GM12801 (cell line): ENCODE results near the gene TMCC1.

Source experiments
- TF ChIP-seq, protein P1 (sequence below): IDR thresholded peaks from one replicate; pipeline ENCODE4 v1.5.1; 2011; ENCODE audit warnings: control low read depth; ENCODE audit not compliant: insufficient read length; ENCODE audit errors: extremely low read depth

The TMCC1 gene

DNA sequence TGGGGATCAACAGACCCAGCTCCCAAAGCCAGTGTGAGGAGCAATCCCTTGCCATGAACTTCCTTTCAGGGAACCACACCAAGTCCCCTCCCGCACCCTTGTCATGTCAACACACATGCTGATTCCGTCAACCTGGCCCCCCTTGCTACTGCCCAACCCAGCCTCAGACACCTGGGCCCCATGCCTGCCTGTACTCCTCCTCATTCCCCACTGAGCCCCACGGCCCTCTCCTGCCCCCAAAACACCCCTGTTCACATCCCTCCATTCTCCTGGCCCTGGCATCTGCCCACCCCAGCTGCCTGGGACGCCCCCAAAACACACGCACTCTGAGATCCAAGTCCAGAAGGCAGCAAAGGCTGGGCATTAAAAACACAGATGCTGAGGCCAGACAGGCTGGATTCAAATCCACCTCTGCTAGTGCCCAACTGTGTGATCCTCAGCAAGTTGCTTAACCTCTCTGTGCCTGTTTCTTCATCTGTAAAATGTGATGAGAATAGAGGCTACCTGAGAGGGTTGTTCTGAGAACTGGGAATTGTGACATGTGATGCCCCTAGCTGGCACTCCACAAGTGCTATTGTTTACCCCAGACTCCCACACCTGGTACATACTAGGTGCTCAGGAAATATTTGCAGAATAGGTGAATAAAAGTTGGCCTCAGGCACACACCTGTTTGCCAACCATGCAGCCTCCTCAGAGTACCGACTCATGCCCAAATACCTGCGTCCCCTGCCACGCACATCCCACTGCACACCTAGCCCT lies 289.3 kb downstream of the TMCC1 start:
- TF ChIP-seq, protein P1, sequence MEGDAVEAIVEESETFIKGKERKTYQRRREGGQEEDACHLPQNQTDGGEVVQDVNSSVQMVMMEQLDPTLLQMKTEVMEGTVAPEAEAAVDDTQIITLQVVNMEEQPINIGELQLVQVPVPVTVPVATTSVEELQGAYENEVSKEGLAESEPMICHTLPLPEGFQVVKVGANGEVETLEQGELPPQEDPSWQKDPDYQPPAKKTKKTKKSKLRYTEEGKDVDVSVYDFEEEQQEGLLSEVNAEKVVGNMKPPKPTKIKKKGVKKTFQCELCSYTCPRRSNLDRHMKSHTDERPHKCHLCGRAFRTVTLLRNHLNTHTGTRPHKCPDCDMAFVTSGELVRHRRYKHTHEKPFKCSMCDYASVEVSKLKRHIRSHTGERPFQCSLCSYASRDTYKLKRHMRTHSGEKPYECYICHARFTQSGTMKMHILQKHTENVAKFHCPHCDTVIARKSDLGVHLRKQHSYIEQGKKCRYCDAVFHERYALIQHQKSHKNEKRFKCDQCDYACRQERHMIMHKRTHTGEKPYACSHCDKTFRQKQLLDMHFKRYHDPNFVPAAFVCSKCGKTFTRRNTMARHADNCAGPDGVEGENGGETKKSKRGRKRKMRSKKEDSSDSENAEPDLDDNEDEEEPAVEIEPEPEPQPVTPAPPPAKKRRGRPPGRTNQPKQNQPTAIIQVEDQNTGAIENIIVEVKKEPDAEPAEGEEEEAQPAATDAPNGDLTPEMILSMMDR: no peak

DNA sequence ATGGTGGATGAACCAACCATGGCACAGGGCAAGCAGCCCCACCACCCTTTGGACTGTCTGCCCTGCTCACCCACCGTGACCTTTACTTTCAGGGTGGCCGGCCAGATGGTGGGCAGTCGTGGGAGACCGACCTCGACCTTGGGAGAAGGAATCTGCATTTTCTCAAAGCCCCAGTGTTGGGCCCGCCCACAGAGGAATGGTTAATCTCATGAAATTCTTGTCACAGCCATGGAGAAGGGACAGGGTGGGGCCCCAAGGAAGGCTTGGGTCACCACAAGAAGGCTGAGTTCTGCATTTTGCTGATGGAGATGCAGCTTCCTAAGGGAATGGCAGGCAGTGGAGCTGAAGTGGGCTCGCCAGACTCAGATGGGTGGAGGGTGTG lies 290.0 kb downstream of the TMCC1 start:
- TF ChIP-seq, protein P1: no peak

DNA sequence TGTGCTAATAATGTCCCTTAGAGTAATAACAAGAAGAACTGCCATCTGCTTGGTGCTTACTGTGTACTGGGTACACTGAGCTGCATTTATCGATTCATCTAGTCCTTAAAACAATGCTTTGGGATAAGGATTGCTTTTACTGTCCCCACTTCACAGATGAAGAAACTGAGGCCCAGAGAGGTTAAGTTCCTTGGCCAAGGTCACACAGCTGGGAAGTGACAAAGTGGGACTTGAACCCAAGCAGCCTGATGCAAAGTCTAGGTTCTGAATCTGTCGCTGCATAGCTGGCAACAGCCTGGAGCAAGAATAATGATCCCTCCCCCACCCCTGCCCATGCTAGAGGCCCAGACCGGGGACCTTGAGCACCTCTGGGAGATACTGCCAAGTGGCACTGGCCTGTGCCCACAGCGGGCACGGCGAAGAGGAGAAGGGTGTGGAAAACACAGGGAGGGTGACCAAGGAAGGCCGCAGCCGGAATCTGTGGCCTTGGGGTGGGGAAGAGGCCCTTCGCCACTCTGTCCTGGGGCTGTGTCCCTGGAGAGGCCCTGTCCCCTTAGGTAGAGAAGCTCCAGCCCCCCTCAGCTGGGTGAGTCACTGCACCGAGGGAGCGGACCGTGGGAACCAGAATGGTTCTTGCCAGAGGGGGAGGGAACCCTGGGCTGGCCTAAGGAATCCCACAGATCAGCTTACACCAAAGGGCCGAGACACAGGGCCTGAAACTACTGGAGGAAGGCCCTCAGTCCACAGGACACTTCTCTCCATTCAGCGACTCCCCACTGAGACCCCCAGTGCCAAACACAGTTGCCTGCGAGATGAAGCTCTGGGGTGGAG lies 290.6 kb downstream of the TMCC1 start:
- TF ChIP-seq, protein P1: no peak

DNA sequence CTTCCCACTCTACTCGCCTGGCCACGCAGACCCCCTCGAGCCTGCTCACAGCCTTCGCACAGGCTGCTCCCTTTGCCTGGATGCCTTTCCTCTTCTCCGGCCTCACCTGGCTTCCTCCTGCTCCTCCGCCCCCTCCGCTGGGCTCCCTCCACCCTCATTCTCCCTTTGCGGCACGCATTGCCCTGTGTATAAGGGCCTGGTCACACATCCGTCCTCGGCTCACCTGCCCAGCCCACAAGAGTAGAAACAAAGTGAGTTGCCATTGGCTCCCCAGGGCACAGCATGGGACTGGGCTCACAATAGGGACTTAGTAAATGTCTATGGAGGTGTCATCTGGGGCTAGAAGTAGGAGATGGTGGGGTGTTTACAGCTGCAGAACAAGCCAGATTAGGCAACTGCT lies 291.2 kb downstream of the TMCC1 start:
- TF ChIP-seq, protein P1: no peak

DNA sequence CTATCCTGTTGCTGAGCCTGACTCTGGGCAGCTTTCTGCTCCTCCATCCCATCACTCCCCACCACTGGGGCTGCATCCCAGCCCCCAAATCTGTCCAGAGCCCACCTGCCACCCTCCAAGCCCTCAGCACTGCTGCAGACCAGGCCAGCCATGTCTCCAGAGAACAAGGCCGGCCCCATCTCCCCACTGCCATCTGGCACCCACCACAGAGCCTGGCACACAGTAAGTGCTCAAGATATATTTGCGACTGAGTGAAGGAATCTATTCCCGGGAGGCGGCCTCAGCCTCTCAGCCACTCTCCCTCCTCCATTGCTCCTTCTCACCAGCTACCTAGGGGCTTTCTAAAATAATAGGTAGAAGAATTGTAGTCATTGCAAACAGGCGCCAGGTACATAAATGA lies 291.8 kb downstream of the TMCC1 start:
- TF ChIP-seq, protein P1: no peak

DNA sequence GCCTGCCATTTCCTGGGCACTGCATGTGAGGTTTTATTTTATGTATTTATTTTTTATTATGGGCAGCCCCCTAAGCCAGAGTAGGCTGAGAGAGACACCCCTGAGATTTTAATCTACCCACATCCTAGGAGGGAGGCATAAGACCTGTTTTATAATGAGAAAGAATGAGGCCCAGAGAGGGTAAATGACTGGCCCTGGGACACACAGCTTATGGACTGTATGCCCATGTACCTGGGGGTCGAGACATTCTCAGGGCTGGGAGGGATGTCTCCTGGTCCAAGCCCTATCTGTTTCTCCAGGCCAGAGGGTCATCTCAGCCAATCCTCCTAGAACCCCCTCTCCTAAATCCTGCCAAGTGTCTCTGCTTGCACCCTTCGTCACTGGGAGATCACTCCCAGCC lies 293.2 kb downstream of the TMCC1 start:
- TF ChIP-seq, protein P1: no peak

DNA sequence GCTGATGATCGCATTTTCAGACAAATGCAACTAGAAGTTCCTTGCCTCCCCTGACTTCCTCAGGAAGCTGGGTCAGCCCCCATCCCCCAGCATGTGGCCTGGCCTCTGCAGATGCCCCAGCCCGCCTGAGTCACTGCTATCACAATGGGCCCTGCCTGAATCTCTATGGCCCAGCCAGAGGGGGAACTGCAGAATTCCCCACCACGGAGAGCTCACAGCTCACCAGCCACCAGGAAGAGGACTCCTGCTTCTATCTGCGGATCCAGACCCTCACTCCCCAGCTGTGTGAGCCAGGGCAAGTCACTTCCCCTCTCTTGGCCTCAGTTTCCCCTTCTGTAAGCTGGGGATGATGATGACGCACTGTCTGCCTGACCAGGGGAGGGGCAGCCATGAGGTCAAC lies 293.9 kb downstream of the TMCC1 start:
- TF ChIP-seq, protein P1: no peak
